Ascending aorta (tissue), 2 donors: Measurements from ENCODE around the gene WDR59. TPM values are rescaled to one million over a fixed set of nuclear protein-coding genes. Genes with fewer than 3 reads are reported as not detected.

ENCODE experiments used
- DNase-seq, 2 donors: peaks; one replicate each; pipeline ENCODE4 v3.0.0-alpha.2; 2019; ENCODE audit warnings: low spot score in 2 of 2
- H3K27ac ChIP-seq, 2 donors: fragments of 200-600 bp; sonication (generic); one replicate each; pipeline ENCODE4 v1.5.1; 2016 to 2017; ENCODE audit warnings: mild to moderate bottlenecking in 1 of 2
- H3K27me3 ChIP-seq: fragments of 200-600 bp; sonication (generic); one replicate; pipeline ENCODE4 v1.5.1; 2017
- H3K36me3 ChIP-seq, 2 donors: fragments of 200-600 bp; sonication (generic); one replicate each; pipeline ENCODE4 v1.5.1; 2016
- H3K4me1 ChIP-seq, 2 donors: fragments of 200-600 bp; sonication (generic); one replicate each; pipeline ENCODE4 v1.5.1; 2016 to 2017; ENCODE audit warnings: mild to moderate bottlenecking in 1 of 2
- H3K4me3 ChIP-seq, 2 donors: fragments of 200-600 bp; sonication (generic); one replicate each; pipeline ENCODE4 v1.5.1; 2016 to 2017; ENCODE audit warnings: mild to moderate bottlenecking in 1 of 2
- H3K9me3 ChIP-seq, 2 donors: fragments of 200-600 bp; sonication (generic); one replicate each; pipeline ENCODE4 v1.5.1; 2016
- CTCF ChIP-seq, 3 experiments: fragments of 200-600 bp in 2 of 3; fragments of 450-650 bp in 1 of 3; sonication (generic) in 2 of 3; IDR thresholded peaks; one replicate each; pipeline ENCODE4 v1.5.1; 2016 to 2019; ENCODE audit warnings: antibody characterized with exemption in 3 of 3, mild to moderate bottlenecking in 1 of 3, moderate library complexity in 1 of 3
- intact Hi-C: fragments of 100-400 bp; cut with DNase I; formaldehyde crosslinking; loops from one replicate; pipeline ENCODE4 v1.15.1; 2023
- total RNA-seq: library from RNA; depleted of rRNA; stranded (reverse); fragments of >200 nt; gene quantifications from one replicate; pipeline ENCODE4 v1.1.0, GENCODE V29; 2016

Gene WDR59
- total RNA-seq, 1 donor from 2014 or later: 22.0 TPM

GRCh38 chr16:74825941-74826340 lies 159.0 kb downstream of the WDR59 start:
- intact Hi-C loops: no loop called here
- DNase-seq: no peak
- no peaks in the 10 kb centered on the region for H3K4me1 ChIP-seq
- H3K4me3 ChIP-seq: no peak overlapping the region
- H3K27ac ChIP-seq: no peak overlapping the region
- H3K27me3 ChIP-seq: no peaks in the 10 kb centered on the region
- H3K9me3 ChIP-seq: peaks cover 0 to 20% of the 10 kb centered on the region in 2 donors
- no peaks in the 10 kb centered on the region for H3K36me3 ChIP-seq
- no peak for TF ChIP-seq CTCF (IDR thresholded peaks at IDR 0.05)

GRCh38 chr16:74825016-74825415 lies 159.9 kb downstream of the WDR59 start:
- H3K36me3 ChIP-seq: no peaks in the 10 kb centered on the region
- no peak for TF ChIP-seq CTCF (IDR thresholded peaks at IDR 0.05)
- H3K4me3 ChIP-seq: no peak overlapping the region
- no peaks in the 10 kb centered on the region for H3K27me3 ChIP-seq
- H3K27ac ChIP-seq: no peak overlapping the region
- intact Hi-C loops: no loop called here
- no peaks in the 10 kb centered on the region for H3K4me1 ChIP-seq
- H3K9me3 ChIP-seq: peaks cover 0 to 18% of the 10 kb centered on the region in 2 donors
- no peak for DNase-seq

Other genes starting within 250 kb of the WDR59 start
- not detected for gene FA2H, start 210.3 kb downstream of the WDR59 start, total RNA-seq
- 53.7 TPM for gene ZNRF1, start 13.9 kb upstream of the WDR59 start, total RNA-seq
- gene LDHD, start 131.7 kb upstream of the WDR59 start, total RNA-seq: 7.5 TPM
- 6.8 TPM for gene ZFP1, start 163.4 kb upstream of the WDR59 start, total RNA-seq
- not detected for gene CTRB2, start 222.0 kb upstream of the WDR59 start, total RNA-seq
- gene CTRB1, start 233.9 kb upstream of the WDR59 start, total RNA-seq: not detected